Memory B cell (primary cell): Measurements from ENCODE around the gene EMILIN1.

Experiments
- ATAC-seq: fragments of 150-1000 bp; cut with Tn5 transposase; 2 replicates; pipeline ENCODE4 v1.10.0; 2021; ENCODE audit warnings: low read depth, mild to moderate bottlenecking, moderate library complexity
- DNase-seq, 2 donors: peaks; one replicate each; pipeline ENCODE4 v3.0.0; 2022; ENCODE audit warnings: low spot score in 2 of 2
- H3K27ac Mint-ChIP-seq: one replicate; pipeline ENCODE4 v1.8.0; 2022; ENCODE audit warnings: mild to moderate bottlenecking, moderate library complexity, mixed read lengths
- H3K27me3 Mint-ChIP-seq: one replicate; pipeline ENCODE4 v1.8.0; 2022; ENCODE audit warnings: mixed read lengths
- H3K36me3 Mint-ChIP-seq: one replicate; pipeline ENCODE4 v1.8.0; 2022; ENCODE audit warnings: mild to moderate bottlenecking, mixed read lengths
- H3K4me1 Mint-ChIP-seq: one replicate; pipeline ENCODE4 v1.8.0; 2022; ENCODE audit warnings: mixed read lengths
- H3K4me3 Mint-ChIP-seq: one replicate; pipeline ENCODE4 v1.8.0; 2022; ENCODE audit warnings: mild to moderate bottlenecking, moderate library complexity, mixed read lengths
- H3K9me3 Mint-ChIP-seq: one replicate; pipeline ENCODE4 v1.8.0; 2022; ENCODE audit warnings: mixed read lengths

EMILIN1 gene

GRCh38 chr2:27080140-27080469 lies 1.7 kb downstream of the EMILIN1 start:
- H3K27me3 Mint-ChIP-seq: peaks cover 2% of the 10 kb centered on the region
- ATAC-seq (no peak), DNase-seq (no peak)
- peaks cover 31% of the 10 kb centered on the region for H3K4me1 Mint-ChIP-seq
- H3K27ac Mint-ChIP-seq: no peak overlapping the region
- no peaks in the 10 kb centered on the region for H3K9me3 Mint-ChIP-seq
- H3K4me3 Mint-ChIP-seq: peak overlapping the region; percentile 25
- H3K36me3 Mint-ChIP-seq: no peaks in the 10 kb centered on the region

GRCh38 chr2:27080603-27080936 lies 2.2 kb downstream of the EMILIN1 start:
- H3K27me3 Mint-ChIP-seq: peaks cover 2% of the 10 kb centered on the region
- no peaks in the 10 kb centered on the region for H3K36me3 Mint-ChIP-seq
- no peak for ATAC-seq
- H3K9me3 Mint-ChIP-seq: no peaks in the 10 kb centered on the region
- no peak overlapping the region for H3K27ac Mint-ChIP-seq
- peak overlapping the region; percentile 78 for H3K4me3 Mint-ChIP-seq
- H3K4me1 Mint-ChIP-seq: peaks cover 27% of the 10 kb centered on the region
- DNase-seq: no peak

GRCh38 chr2:27081984-27082772 lies 3.8 kb downstream of the EMILIN1 start:
- Mint-ChIP-seq H3K9me3 (no peaks in the 10 kb centered on the region), H3K27ac (no peak overlapping the region), H3K4me1 (peaks cover 20% of the 10 kb centered on the region), H3K36me3 (no peaks in the 10 kb centered on the region), H3K4me3 (no peak overlapping the region), H3K27me3 (peaks cover 2% of the 10 kb centered on the region)
- DNase-seq (no peak), ATAC-seq (no peak)

GRCh38 chr2:27082773-27083409 lies 4.5 kb downstream of the EMILIN1 start:
- Mint-ChIP-seq H3K9me3 (no peaks in the 10 kb centered on the region), H3K27me3 (peaks cover under 1% of the 10 kb centered on the region), H3K4me3 (no peak overlapping the region), H3K4me1 (peaks cover 14% of the 10 kb centered on the region), H3K27ac (no peak overlapping the region), H3K36me3 (no peaks in the 10 kb centered on the region)
- ATAC-seq: no peak
- no peak for DNase-seq

- Mint-ChIP-seq H3K4me1 (peaks cover 13% of the 10 kb centered on the region), H3K36me3 (no peaks in the 10 kb centered on the region), H3K27ac (no peak overlapping the region), H3K4me3 (no peak overlapping the region), H3K27me3 (no peaks in the 10 kb centered on the region), H3K9me3 (no peaks in the 10 kb centered on the region)
- ATAC-seq (no peak), DNase-seq (no peak)
Measured at GRCh38 chr2:27083410-27084296, 5.2 kb downstream of the EMILIN1 start.

GRCh38 chr2:27084297-27085061 lies 6.1 kb downstream of the EMILIN1 start:
- H3K4me1 Mint-ChIP-seq: peaks cover 13% of the 10 kb centered on the region
- no peaks in the 10 kb centered on the region for H3K27me3 Mint-ChIP-seq
- H3K4me3 Mint-ChIP-seq: no peak overlapping the region
- ATAC-seq: no peak
- no peak for DNase-seq
- no peaks in the 10 kb centered on the region for H3K9me3 Mint-ChIP-seq
- no peaks in the 10 kb centered on the region for H3K36me3 Mint-ChIP-seq
- H3K27ac Mint-ChIP-seq: no peak overlapping the region

GRCh38 chr2:27085062-27085672 lies 6.8 kb downstream of the EMILIN1 start:
- no peak for ATAC-seq
- peaks cover 12% of the 10 kb centered on the region for H3K4me1 Mint-ChIP-seq

GRCh38 chr2:27085673-27086089 lies 7.3 kb downstream of the EMILIN1 start:
- ATAC-seq (no peak), DNase-seq (no peak)
- H3K4me1 Mint-ChIP-seq: peaks cover 11% of the 10 kb centered on the region
- H3K36me3 Mint-ChIP-seq: no peaks in the 10 kb centered on the region
- H3K27me3 Mint-ChIP-seq: no peaks in the 10 kb centered on the region
- H3K27ac Mint-ChIP-seq: peak overlapping the region; percentile 75
- no peaks in the 10 kb centered on the region for H3K9me3 Mint-ChIP-seq
- peak overlapping the region; percentile 92 for H3K4me3 Mint-ChIP-seq

More at GRCh38 chr2:27085062-27085672, 6.8 kb downstream of the EMILIN1 start:
- H3K9me3 Mint-ChIP-seq: no peaks in the 10 kb centered on the region
- H3K4me3 Mint-ChIP-seq: peak overlapping the region; percentile 92
- DNase-seq: no peak
- no peak overlapping the region for H3K27ac Mint-ChIP-seq
- no peaks in the 10 kb centered on the region for H3K27me3 Mint-ChIP-seq
- no peaks in the 10 kb centered on the region for H3K36me3 Mint-ChIP-seq

GRCh38 chr2:27086090-27086723 lies 7.8 kb downstream of the EMILIN1 start:
- ATAC-seq (peak; percentile 93), DNase-seq (peak; percentile 100)
- H3K27ac Mint-ChIP-seq: peak overlapping the region; percentile 75
- no peaks in the 10 kb centered on the region for H3K27me3 Mint-ChIP-seq
- peaks cover 5% of the 10 kb centered on the region for H3K4me1 Mint-ChIP-seq
- H3K9me3 Mint-ChIP-seq: no peaks in the 10 kb centered on the region
- no peaks in the 10 kb centered on the region for H3K36me3 Mint-ChIP-seq
- H3K4me3 Mint-ChIP-seq: peak overlapping the region; percentile 92

- Mint-ChIP-seq H3K27ac (peak within 1 kb of the TSS; percentile 75), H3K9me3 (no peaks in the 10 kb centered on the region), H3K36me3 (no peaks in the 10 kb centered on the region), H3K4me3 (peak within 1 kb of the TSS; percentile 92), H3K4me1 (no peaks in the 10 kb centered on the region), H3K27me3 (no peaks in the 10 kb centered on the region)
- no peak for ATAC-seq
- DNase-seq: no peak
Measured at GRCh38 chr2:27086724-27087593, 8.5 kb downstream of the EMILIN1 start, which contains the start of gene KHK. Gene KHK (plus strand): TSS chr2:27086772. CDS start chr2:27087260, 488 bp downstream.

GRCh38 chr2:27087823-27088410 lies 9.5 kb downstream of the EMILIN1 start:
- H3K36me3 Mint-ChIP-seq: no peaks in the 10 kb centered on the region
- no peaks in the 10 kb centered on the region for H3K9me3 Mint-ChIP-seq
- ATAC-seq: no peak
- no peaks in the 10 kb centered on the region for H3K27me3 Mint-ChIP-seq
- no peak for DNase-seq
- H3K4me3 Mint-ChIP-seq: peak overlapping the region; percentile 92
- no peaks in the 10 kb centered on the region for H3K4me1 Mint-ChIP-seq
- H3K27ac Mint-ChIP-seq: no peak overlapping the region

GRCh38 chr2:27088634-27089033 lies 10.2 kb downstream of the EMILIN1 start:
- DNase-seq: no peak
- Mint-ChIP-seq H3K27me3 (no peaks in the 10 kb centered on the region), H3K36me3 (no peaks in the 10 kb centered on the region), H3K4me3 (no peak overlapping the region), H3K9me3 (no peaks in the 10 kb centered on the region), H3K27ac (no peak overlapping the region), H3K4me1 (no peaks in the 10 kb centered on the region)
- no peak for ATAC-seq
